ENCODE measurements around the gene AUTS2.

DNA sequence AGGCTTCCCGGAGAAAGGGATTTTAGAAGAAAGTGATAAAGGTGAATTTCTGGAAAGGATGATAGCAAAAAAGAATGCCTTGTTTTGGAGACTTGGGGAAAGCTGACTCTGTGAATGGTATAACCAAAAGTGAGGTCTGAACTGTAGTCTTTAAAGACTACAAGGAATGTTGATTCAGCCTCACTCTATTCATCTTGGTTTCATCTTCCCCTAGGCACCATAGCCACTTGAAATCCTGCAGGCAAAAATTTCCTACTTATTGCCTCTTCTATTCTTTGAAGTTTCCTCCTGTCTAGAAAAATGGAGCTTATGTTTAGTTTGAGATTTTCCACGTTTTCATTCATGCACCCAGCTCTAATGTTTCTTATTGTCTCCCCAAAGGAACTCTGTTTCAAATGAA is 518.0 kb downstream of the AUTS2 start:
- TF ChIP-seq EZH2phosphoT487 (IDR thresholded peaks at IDR 0.05; ENCODE audit: insufficient read depth, low read depth): no peak
- no peak for TF ChIP-seq EZH2 (IDR thresholded peaks at IDR 0.05; ENCODE audit: insufficient read depth, poor library complexity, severe bottlenecking)

All from GM23248 (cell line).